ENCODE measurements around the gene SASH1. TPM values are rescaled to one million over a fixed set of nuclear protein-coding genes. Genes with fewer than 3 reads are reported as not detected.

The SASH1 gene
- polyA plus RNA-seq, 1 experiment = 32.2 TPM

DNA sequence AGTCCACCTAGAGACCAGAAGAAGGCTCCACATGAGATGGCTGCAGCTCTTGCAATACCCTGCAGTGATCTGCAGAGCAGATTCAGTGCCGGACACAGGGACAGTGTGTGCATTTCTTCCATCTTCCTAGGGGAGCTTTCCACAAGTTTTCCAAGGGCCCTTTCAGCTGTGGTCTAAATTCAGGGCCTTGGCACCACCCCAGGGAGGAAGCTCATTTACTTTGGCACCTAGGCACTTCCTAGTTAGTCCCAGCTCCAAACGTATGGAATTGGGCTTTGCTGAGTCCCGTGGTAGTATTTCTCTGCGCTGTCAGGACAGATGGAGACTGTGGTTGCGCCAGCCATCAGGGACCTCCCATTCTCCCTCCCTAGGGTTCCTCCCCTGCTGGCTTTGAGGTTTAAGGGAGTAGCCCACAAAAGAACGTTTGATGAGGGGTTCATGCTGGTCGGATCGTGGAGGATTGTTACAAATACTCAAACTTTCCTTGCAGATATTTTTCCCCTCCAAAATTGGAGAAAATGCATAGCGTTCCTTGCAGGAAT lies 221.9 kb downstream of the SASH1 start:
- CTCF ChIA-PET = interaction anchor here (1.3 to 6.1 kb wide), 4 partner anchors 13 to 463 kb away, joined by 3 to 38 read pairs (median 4); no protein-coding TSS in a partner anchor
- POLR2A ChIA-PET = no interaction called here
- TF ChIP-seq, protein P1, sequence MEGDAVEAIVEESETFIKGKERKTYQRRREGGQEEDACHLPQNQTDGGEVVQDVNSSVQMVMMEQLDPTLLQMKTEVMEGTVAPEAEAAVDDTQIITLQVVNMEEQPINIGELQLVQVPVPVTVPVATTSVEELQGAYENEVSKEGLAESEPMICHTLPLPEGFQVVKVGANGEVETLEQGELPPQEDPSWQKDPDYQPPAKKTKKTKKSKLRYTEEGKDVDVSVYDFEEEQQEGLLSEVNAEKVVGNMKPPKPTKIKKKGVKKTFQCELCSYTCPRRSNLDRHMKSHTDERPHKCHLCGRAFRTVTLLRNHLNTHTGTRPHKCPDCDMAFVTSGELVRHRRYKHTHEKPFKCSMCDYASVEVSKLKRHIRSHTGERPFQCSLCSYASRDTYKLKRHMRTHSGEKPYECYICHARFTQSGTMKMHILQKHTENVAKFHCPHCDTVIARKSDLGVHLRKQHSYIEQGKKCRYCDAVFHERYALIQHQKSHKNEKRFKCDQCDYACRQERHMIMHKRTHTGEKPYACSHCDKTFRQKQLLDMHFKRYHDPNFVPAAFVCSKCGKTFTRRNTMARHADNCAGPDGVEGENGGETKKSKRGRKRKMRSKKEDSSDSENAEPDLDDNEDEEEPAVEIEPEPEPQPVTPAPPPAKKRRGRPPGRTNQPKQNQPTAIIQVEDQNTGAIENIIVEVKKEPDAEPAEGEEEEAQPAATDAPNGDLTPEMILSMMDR (IDR thresholded peaks at IDR 0.05; ENCODE audit: insufficient read depth, low read depth, low read length) = no peak
- DNase-seq (ENCODE audit: low read depth) = no peak
- no peak overlapping the region for H3K4me3 ChIP-seq (ENCODE audit: low read depth, low read length)
- no peaks in the 10 kb centered on the region for H3K27me3 ChIP-seq (ENCODE audit: control insufficient read depth, insufficient read depth, low read length)
- no peaks in the 10 kb centered on the region for H3K36me3 ChIP-seq (ENCODE audit: control insufficient read depth, insufficient read depth, low read length)

DNA sequence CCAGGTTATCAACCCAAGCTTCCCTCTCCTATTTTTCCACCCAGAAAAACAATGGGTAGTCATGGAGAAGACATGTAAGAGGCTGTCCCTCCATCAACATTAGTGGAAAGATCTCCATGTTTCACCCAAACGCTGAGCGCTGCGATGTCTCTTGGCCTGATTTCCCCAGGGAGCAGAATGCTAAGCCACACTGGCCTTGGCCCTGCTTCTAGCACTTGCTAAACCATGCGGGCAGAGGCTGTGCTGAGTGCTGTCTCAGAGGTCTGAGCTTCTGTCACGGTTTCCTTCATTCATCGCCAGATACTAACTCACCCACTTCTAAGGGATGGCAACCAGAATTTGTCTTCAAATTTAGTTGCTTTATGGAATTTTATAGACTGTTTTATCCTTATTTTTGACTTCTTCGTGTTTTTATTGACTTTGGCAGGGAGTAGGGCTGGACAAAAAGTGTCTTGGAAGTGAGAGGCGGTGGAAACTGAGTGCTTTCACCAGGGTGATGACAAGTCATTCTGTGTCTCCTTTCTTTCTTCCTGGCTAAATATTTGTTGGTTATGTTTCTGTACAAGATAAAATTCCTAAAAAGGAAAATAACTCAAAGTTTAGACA lies 222.8 kb downstream of the SASH1 start:
- H3K36me3 ChIP-seq (ENCODE audit: control insufficient read depth, insufficient read depth, low read length) = no peaks in the 10 kb centered on the region
- no peak for DNase-seq (ENCODE audit: low read depth)

DNA sequence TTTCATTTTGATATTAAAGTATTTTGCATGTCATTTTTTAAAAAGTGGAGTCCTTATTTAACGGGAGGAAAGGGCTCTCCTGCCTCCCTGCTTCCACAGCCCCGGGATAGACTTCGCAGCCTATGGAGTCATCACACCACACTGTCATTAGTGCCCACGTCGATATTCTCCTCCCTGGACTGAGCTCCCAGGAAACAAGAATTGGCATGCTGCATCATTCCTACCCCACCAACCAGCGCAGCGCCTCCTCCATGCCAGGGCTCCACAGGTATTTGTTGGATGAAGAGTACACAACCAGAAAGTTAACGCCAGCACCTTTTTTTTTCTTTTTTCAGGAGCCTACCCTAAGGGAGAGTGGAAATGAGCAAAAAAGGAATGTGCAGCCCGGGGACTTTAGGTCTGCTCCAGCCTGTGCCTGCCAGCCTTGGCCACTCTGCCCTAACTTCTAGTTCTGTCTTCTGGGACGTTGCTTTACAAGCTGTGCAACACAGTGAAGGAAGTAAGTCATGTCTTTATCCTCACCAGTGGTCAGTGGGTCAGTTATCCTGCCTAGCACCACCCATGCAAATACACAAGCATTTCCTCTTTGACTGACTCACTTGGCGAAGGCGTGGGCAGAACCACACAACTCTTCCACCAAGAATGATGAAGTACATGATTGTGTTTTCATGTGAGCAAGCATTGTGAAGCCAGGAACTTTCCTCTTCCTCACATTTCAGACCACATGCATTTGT lies 223.5 kb downstream of the SASH1 start:
- POLR2A ChIA-PET = no interaction called here
- H3K4me3 ChIP-seq (ENCODE audit: low read depth, low read length) = no peak overlapping the region
- DNase-seq (ENCODE audit: low read depth) = peak; percentile 81
- TF ChIP-seq, protein P1 (IDR thresholded peaks at IDR 0.05; ENCODE audit: insufficient read depth, low read depth, low read length) = no peak
- no peaks in the 10 kb centered on the region for H3K27me3 ChIP-seq (ENCODE audit: control insufficient read depth, insufficient read depth, low read length)
- CTCF ChIA-PET = no interaction called here
- no peaks in the 10 kb centered on the region for H3K36me3 ChIP-seq (ENCODE audit: control insufficient read depth, insufficient read depth, low read length)

More for the DNA sequence above, 222.8 kb downstream of the SASH1 start:
- Histone ChIP-seq H3K4me3 (ENCODE audit: low read depth, low read length) (no peak overlapping the region), H3K27me3 (ENCODE audit: control insufficient read depth, insufficient read depth, low read length) (no peaks in the 10 kb centered on the region)
- POLR2A ChIA-PET = no interaction called here
- CTCF ChIA-PET = interaction anchor here (1.3 to 6.1 kb wide), 2 partner anchors 12 to 403 kb away, joined by 3 to 38 read pairs; no protein-coding TSS in a partner anchor
- TF ChIP-seq, protein P1 (IDR thresholded peaks at IDR 0.05; ENCODE audit: insufficient read depth, low read depth, low read length) = no peak

DNA sequence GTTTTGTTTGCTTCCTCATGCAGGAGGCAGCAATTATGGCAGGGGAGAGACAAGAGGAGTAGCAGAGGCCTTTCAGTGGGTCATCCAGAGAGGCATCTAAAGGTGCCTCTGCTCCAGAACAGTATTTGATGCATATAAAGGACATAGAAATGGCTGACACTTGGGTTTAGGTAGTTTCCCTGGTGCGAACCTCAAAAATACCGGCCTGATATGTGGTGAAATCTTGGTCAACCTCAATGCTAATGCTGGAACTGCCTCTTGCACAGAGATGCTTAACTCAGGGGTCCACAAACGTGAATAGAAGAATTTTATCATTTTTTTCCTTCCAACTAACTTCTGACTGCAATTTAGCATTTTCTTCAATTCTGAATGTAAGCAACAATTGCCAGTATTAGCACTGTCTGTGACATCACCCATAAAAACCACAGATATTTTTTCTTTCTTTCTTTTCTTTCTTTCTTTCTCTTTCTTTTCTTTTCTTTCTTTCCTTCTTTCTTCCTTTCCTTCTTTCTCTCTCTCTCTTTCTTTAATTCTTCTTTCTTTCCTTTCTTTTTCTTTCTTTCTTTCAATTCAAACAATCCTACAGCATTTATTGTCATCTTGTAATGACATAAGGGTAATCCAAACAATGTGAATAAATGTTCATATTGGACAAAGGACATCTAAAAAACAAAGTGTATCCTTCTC lies 224.2 kb downstream of the SASH1 start:
- ChIA-PET CTCF (interaction anchor here (1.3 kb wide), 1 partner anchor 407 kb away, joined by 3 read pairs; no protein-coding TSS in a partner anchor), POLR2A (no interaction called here)
- H3K36me3 ChIP-seq (ENCODE audit: control insufficient read depth, insufficient read depth, low read length) = no peaks in the 10 kb centered on the region
- H3K4me3 ChIP-seq (ENCODE audit: low read depth, low read length) = no peak overlapping the region
- TF ChIP-seq, protein P1 (IDR thresholded peaks at IDR 0.05; ENCODE audit: insufficient read depth, low read depth, low read length) = no peak
- DNase-seq (ENCODE audit: low read depth) = no peak
- no peaks in the 10 kb centered on the region for H3K27me3 ChIP-seq (ENCODE audit: control insufficient read depth, insufficient read depth, low read length)

DNA sequence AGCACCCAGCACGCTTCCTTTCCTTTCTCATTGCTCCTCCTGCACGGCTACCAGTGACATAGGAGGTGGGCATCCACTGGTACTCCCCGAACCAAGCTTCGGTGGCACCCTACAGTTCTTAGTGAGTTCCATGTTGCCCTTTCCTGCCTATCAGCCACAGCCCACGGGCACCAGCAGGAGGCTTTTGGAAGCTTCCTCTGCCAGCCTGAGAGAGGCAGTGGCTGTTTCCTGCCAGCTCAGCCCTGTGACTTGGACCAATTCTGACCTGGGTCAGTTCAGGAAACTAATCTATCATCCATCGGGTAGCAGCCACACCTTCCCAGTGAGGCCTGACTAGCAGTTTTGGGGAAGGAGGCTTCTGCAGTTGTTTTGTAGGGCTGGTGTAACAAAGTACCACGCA lies 227.8 kb downstream of the SASH1 start:
- ChIA-PET CTCF (interaction anchor here (0.7 to 2.9 kb wide), 3 partner anchors 8 to 458 kb away, joined by 3 to 14 read pairs (median 5); no protein-coding TSS in a partner anchor), POLR2A (no interaction called here)
- Histone ChIP-seq H3K27me3 (ENCODE audit: control insufficient read depth, insufficient read depth, low read length) (no peaks in the 10 kb centered on the region), H3K36me3 (ENCODE audit: control insufficient read depth, insufficient read depth, low read length) (no peaks in the 10 kb centered on the region), H3K4me3 (ENCODE audit: low read depth, low read length) (no peak overlapping the region)
- TF ChIP-seq, protein P1 (IDR thresholded peaks at IDR 0.05; ENCODE audit: insufficient read depth, low read depth, low read length) = no peak
- DNase-seq (ENCODE audit: low read depth) = no peak

Data from BJ (cell line).